Upper lobe of right lung (tissue), 1 donor: Measurements from ENCODE around the gene MTARC1. TPM values are rescaled to one million over a fixed set of nuclear protein-coding genes. Genes with fewer than 3 reads are reported as not detected.
A peak's percentile ranks its signal among the peaks of the same experiment; 100 is the strongest.

Source experiments
- ATAC-seq: fragments of 200-7000 bp; cut with Tn5 transposase; one replicate; pipeline ENCODE4 v1.9.1; 2020; ENCODE audit warnings: mild to moderate bottlenecking, moderate library complexity
- DNase-seq: peaks from one replicate; pipeline ENCODE4 v3.0.0-alpha.2; 2020
- H3K27ac ChIP-seq: fragments of 200-600 bp; one replicate; pipeline ENCODE4 v1.8.0; 2022
- H3K27me3 ChIP-seq: fragments of 200-600 bp; one replicate; pipeline ENCODE4 v1.8.0; 2022; ENCODE audit warnings: mild to moderate bottlenecking
- H3K36me3 ChIP-seq: fragments of 200-600 bp; one replicate; pipeline ENCODE4 v1.8.0; 2022
- H3K4me1 ChIP-seq: fragments of 200-600 bp; one replicate; pipeline ENCODE4 v1.8.0; 2022
- H3K4me3 ChIP-seq: fragments of 200-600 bp; one replicate; pipeline ENCODE4 v1.8.0; 2022; ENCODE audit warnings: mild to moderate bottlenecking
- H3K9me3 ChIP-seq: fragments of 200-600 bp; one replicate; pipeline ENCODE4 v1.8.0; 2022
- CTCF ChIP-seq: fragments of 200-600 bp; IDR thresholded peaks from one replicate; pipeline ENCODE4 v1.8.0; 2022; ENCODE audit warnings: antibody characterized with exemption
- intact Hi-C: fragments of 100-400 bp; cut with DNase I; formaldehyde crosslinking; loops from one replicate; pipeline ENCODE4 v1.11.0; 2022
- total RNA-seq: library from RNA; stranded (reverse); fragmentation: NEBNext Ultra II Directional; extraction: Animal tissue kit (Norgen Biotek cat#: 25700); gene quantifications from one replicate; pipeline ENCODE4 v1.2.1, GENCODE V29; 2021
- donor health status: DM: no; HTN: yes; CAD: no; lungs with severe emphysema.

MTARC1 gene
- total RNA-seq, 1 donor from 2014 or later: 25.2 TPM

- Histone ChIP-seq H3K36me3 (no peaks in the 10 kb centered on the region), H3K27ac (peak overlapping the region; percentile 55), H3K4me1 (peaks cover 3% of the 10 kb centered on the region), H3K27me3 (no peaks in the 10 kb centered on the region), H3K4me3 (no peak overlapping the region), H3K9me3 (no peaks in the 10 kb centered on the region)
- intact Hi-C loops: no loop called here
- DNase-seq: no peak
- ATAC-seq: peak; percentile 38
- TF ChIP-seq CTCF: no peak
Observed at GRCh38 chr1:220817907-220818306, 31.2 kb downstream of the MTARC1 start.

GRCh38 chr1:220818421-220819173, 31.9 kb downstream of the MTARC1 start:
- Histone ChIP-seq H3K27ac (peak overlapping the region; percentile 55), H3K4me1 (peaks cover 3% of the 10 kb centered on the region), H3K27me3 (no peaks in the 10 kb centered on the region), H3K36me3 (no peaks in the 10 kb centered on the region), H3K9me3 (no peaks in the 10 kb centered on the region), H3K4me3 (no peak overlapping the region)
- ATAC-seq (peak; percentile 70), DNase-seq (no peak)
- TF ChIP-seq CTCF: no peak
- intact Hi-C loops: no loop called here

- no peaks in the 10 kb centered on the region for H3K27me3 ChIP-seq
- DNase-seq (no peak), ATAC-seq (peak; percentile 22)
- intact Hi-C loops: no loop called here
- H3K27ac ChIP-seq: peak overlapping the region; percentile 31
- H3K36me3 ChIP-seq: no peaks in the 10 kb centered on the region
- no peak for TF ChIP-seq CTCF
- no peaks in the 10 kb centered on the region for H3K9me3 ChIP-seq
- H3K4me1 ChIP-seq: peaks cover 3% of the 10 kb centered on the region
- H3K4me3 ChIP-seq: no peak overlapping the region
Observed at GRCh38 chr1:220819467-220820026, 32.8 kb downstream of the MTARC1 start.

GRCh38 chr1:220824031-220824989, 37.6 kb downstream of the MTARC1 start:
- no peaks in the 10 kb centered on the region for H3K9me3 ChIP-seq
- TF ChIP-seq CTCF: no peak
- no peak overlapping the region for H3K4me3 ChIP-seq
- ATAC-seq (no peak), DNase-seq (no peak)
- no peaks in the 10 kb centered on the region for H3K36me3 ChIP-seq
- no peak overlapping the region for H3K27ac ChIP-seq
- no peaks in the 10 kb centered on the region for H3K27me3 ChIP-seq
- intact Hi-C loops: no loop called here
- peaks cover 10% of the 10 kb centered on the region for H3K4me1 ChIP-seq

- Histone ChIP-seq H3K27me3 (no peaks in the 10 kb centered on the region), H3K4me3 (no peak overlapping the region), H3K9me3 (no peaks in the 10 kb centered on the region), H3K36me3 (no peaks in the 10 kb centered on the region), H3K4me1 (peaks cover 13% of the 10 kb centered on the region), H3K27ac (no peak overlapping the region)
- TF ChIP-seq CTCF: no peak
- DNase-seq (peak; percentile 47), ATAC-seq (no peak)
- intact Hi-C loops: no loop called here
Observed at GRCh38 chr1:220825819-220826551, 39.3 kb downstream of the MTARC1 start.
